DMS153 treated with DMSO at 0.1 percent for 48 hours (cell line): ENCODE measurements around the gene ASPHD1.
"Not testable (repeated sequence)": the region's sequence is repeated elsewhere in the genome, so short reads cannot be mapped to it uniquely, and the experiment has no call there.

Experiments
- DNase-seq: peaks from one replicate; lab custom pipeline; 2025; ENCODE audit not compliant: unreplicated experiment; lab: John Stamatoyannopoulos, UW

Gene ASPHD1

GRCh38 chr16:29900102-29900887 lies at the start of gene ASPHD1:
TSS of gene ASPHD1 (plus strand) at chr16:29900488. CDS start at chr16:29900972, 484 bp downstream.
- DNase-seq = peak; percentile 78

DNA sequence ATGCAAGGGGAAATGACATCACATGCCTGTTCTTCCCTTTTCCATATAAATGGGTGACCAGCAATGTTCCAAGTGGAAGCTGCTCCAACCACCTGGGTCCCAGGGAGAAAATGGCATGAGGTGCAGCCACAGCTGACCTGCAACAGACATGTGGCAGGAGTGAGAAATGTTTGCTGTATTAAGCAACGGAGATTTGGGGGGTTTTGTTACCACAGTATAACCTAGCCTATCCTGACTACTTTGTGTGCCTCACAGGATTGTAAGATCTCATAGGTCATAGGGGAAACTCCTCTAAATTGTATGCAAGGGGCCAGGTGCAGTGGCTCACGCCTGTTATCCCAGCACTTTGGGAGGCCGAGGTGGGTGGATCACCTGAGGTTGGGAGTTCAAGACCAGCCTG lies 49.3 kb upstream of the ASPHD1 start:
- DNase-seq = no peak

GRCh38 chr16:29852654-29853053 lies 47.6 kb upstream of the ASPHD1 start:
- DNase-seq = no peak

DNA sequence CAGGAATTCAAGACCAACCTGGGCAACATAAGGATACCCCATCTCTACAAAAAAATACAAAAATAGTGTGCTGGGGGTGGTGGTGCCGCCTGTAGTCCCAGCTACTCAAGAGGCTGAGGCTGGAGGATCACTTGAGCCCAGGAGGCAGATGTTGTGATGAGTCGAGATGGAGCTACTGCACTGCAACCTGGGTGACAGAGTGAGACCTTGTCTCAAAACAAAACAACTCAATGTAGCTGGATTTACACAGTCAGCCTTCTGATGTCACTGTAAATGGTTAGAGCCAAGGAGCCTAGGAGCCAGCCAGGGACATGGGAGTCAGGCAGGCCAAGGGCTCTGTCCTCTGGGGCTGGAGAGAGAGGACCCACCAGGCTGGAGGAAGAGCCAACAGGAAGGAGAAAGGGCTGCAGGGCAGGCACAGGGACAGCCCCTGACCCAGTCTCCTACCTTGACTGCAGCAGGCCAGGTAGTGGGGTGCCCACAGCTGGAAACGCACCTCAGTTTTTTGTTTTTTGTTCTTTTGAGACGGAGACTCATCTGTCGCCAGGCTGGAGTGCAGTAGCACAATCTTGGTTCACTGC lies 45.7 kb upstream of the ASPHD1 start:
- DNase-seq = no peak

GRCh38 chr16:29857133-29857760 lies 43.0 kb upstream of the ASPHD1 start:
- DNase-seq = no peak

- DNase-seq = no peak
These were observed 42.0 kb upstream of the ASPHD1 start for GRCh38 chr16:29858149-29858849.

DNA sequence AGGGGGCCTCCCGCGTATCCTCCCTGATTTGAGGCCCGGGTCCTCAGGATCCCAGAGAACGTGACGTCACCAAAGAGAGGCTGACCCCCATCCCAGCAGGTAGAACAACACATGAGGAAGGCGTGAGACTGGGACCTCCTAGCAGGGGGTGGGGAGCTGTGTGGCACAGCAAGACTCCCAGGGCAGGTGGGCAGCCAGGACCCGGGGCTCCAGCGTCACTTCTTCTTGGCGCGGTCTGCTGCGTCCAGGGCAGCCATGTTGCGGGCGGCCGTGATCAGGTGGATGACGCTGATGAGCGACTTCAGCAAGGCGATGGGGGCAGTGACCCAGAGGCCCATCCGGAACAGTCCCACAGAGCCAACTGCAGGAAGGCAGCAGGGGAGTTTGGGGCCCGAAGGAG lies 41.3 kb upstream of the ASPHD1 start:
- DNase-seq = no peak

- no peak for DNase-seq
These were observed 40.1 kb upstream of the ASPHD1 start for GRCh38 chr16:29860218-29860617.

DNA sequence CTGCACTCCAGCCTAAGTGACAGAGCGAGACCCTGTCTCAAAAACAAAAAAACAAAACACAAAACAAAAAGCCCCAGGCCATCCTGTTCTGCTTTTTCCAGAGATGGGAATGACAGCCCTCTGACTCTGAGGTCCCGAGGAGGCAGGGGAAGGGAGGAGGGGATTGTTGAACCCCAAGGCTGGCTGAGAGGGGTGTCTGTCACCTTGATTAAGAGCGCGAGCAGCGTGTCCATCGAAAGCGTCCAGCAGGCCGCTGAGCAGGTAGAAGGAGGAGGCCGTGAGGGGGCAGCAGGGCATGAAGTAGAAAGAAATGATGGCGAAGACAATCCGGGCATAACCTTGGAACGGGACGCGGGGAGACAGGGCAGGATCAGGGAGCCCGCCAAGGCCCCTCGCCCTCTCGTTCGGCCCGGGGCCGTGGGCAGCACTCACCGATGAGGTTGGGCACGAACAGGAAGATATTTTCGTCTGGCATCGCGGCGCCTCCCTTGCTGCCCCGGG lies 37.9 kb upstream of the ASPHD1 start:
- DNase-seq = no peak

DNA sequence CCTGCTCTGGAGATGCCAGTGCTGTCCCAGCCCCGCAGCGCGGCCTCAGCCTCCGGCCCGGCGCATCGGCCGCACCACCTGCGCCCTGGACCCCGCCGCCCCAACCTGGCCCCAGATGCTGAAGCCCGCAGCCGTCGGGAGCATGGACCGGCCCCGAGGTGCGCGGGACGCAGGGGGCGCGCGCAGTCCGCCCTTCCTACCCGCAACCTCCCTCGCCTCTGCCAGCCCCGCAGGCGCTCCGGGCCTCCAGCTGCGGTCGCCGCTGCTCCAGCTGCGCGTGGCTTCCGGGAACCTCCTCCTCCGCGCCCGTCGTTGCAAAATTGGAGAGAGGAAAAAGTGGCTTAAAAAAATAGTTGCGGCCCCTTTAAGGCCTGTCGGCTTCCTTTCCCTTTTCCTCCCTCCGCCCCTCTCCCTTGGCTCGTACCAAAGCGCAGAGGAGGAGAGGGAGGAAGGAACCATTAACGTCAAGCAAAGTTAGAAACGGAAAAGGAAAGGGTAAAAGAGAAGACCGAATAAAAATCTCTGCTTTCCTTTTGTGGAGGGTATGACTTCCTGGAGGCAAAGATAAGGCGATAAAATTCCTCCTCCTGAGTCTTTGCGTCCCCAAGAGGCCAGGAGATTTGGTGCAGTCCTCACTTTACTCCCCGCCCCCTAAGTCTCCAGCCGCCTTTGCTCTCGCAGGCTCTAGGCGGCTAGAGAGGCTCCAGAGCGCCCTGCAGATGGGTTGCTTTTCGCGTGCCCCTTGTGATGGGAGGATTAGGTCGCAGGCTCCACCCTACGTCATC lies 37.2 kb upstream of the ASPHD1 start, which contains the start of gene CDIPT:
CDIPT (minus strand) TSS at position 343 of the 785 bp plus-strand sequence. CDS start 369 bp downstream, outside the sequence.
- peak; percentile 93 for DNase-seq

GRCh38 chr16:29863669-29863984 lies 36.7 kb upstream of the ASPHD1 start:
- no peak for DNase-seq

- DNase-seq = no peak
These were observed 36.1 kb upstream of the ASPHD1 start for GRCh38 chr16:29864205-29864604.

- no peak for DNase-seq
These were observed 31.8 kb upstream of the ASPHD1 start for GRCh38 chr16:29868396-29869009.

GRCh38 chr16:29869067-29869466 lies 31.2 kb upstream of the ASPHD1 start:
- not testable (repeated sequence) for DNase-seq

DNA sequence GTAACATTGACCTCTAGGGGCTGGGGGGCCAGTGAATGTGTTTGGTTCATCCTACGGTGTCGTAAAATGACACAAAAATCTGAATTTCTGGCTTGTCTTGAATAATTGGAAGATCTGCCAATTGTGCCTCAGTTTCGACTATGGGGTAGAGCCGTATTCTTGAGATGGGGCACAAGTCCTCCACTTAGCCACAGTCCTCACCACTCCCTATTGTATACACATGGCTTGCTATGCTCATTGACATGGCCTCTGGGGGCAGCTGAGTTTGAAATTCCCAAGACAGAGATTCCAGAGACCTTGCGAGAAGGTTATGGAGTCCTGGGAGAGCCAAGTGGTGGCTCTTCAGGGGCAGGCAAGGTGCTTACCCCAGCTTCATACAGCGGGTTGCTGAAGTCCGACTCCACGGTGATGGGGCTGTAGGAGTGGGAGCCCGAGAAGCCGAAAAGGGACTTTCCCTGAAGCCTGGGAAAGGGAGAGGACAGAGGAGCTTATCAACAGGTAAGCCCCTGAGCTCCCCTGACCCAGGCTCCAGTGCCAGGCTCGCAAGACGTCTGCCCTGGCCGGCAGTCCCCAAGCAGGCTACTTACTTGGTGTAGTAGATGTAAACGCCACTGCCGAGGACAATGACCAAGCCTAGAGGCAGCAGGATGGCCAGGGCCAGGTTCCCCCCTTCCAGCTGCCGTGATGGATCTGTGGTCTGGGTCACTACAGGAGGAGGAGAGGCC lies 28.3 kb upstream of the ASPHD1 start:
- DNase-seq = no peak

- DNase-seq = no peak
These were observed 27.0 kb upstream of the ASPHD1 start for GRCh38 chr16:29873319-29873718.

- DNase-seq = no peak
These were observed 25.1 kb upstream of the ASPHD1 start for GRCh38 chr16:29875206-29875605.

- DNase-seq = no peak
These were observed 24.1 kb upstream of the ASPHD1 start for GRCh38 chr16:29876217-29876593.

DNA sequence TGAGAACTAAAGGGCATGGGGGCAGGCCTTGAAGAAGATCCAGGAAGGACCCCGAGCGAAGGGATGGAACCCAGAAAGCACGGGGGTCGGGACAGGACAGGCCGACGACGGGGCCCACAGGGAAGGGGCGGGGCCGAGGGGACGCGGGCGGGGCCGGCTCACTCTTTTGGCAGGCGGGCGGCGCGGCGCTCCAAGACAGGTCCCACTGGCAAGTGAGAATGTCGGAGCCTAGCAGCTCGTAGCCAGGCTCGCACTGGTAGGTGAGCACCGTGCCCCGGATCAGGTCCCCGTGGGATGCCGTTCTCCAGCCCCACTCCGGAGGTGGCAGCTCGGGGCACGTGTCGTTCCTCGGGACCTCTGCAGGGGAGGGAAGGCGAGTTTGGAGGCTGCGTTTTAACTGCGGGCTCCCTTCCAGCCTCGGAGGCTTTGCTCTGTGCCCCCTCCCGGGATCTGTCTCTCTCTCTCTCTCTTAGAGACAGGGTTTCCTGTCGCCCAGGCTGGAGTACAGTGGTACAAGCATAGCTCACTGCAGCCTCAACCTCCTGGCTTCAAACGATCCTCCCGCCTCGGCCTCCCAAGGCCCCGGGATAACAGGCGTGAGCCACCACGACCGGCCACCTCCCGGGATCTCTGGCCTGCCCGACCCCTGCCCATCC lies 23.6 kb upstream of the ASPHD1 start:
- DNase-seq = no peak
